ENCODE data around the gene ABCD3.
"Not testable (repeated sequence)": the region's sequence is repeated elsewhere in the genome, so short reads cannot be mapped to it uniquely, and the experiment has no call there.

The ABCD3 gene

GRCh38 chr1:94428441-94428840 lies 10.3 kb downstream of the ABCD3 start:
- DNase-seq (ENCODE audit: insufficient read length, low spot score) (no peak), FAIRE-seq (no peak)
- TF ChIP-seq SPI1 (IDR thresholded peaks at IDR 0.05; ENCODE audit: low read depth, low read length) (no peak), POLR2A (IDR thresholded peaks at IDR 0.05; ENCODE audit: low read depth, low read length) (no peak), TAF1 (IDR thresholded peaks at IDR 0.05; ENCODE audit: low read depth, low read length) (no peak), POLR2AphosphoS5 (IDR thresholded peaks at IDR 0.05; ENCODE audit: low read depth, low read length) (no peak), POU2F2 (IDR thresholded peaks at IDR 0.05; ENCODE audit: low read depth, low read length) (no peak), PAX5 (IDR thresholded peaks at IDR 0.05; ENCODE audit: insufficient read depth, low read length, severe bottlenecking) (no peak)

GRCh38 chr1:94428927-94429528 lies 10.8 kb downstream of the ABCD3 start:
- not testable (repeated sequence) for FAIRE-seq; DNase-seq (ENCODE audit: insufficient read length, low spot score)

GRCh38 chr1:94430066-94430465 lies 11.9 kb downstream of the ABCD3 start:
- DNase-seq (ENCODE audit: insufficient read length, low spot score); FAIRE-seq: not testable (repeated sequence)

- no peak for DNase-seq (ENCODE audit: insufficient read length, low spot score)
- no peak for TF ChIP-seq POU2F2 (IDR thresholded peaks at IDR 0.05; ENCODE audit: low read depth, low read length)
- no peak for TF ChIP-seq PAX5 (IDR thresholded peaks at IDR 0.05; ENCODE audit: insufficient read depth, low read length, severe bottlenecking)
- no peak for TF ChIP-seq SPI1 (IDR thresholded peaks at IDR 0.05; ENCODE audit: low read depth, low read length)
- TF ChIP-seq POLR2A (IDR thresholded peaks at IDR 0.05; ENCODE audit: low read depth, low read length), result no peak
- TF ChIP-seq POLR2AphosphoS5 (IDR thresholded peaks at IDR 0.05; ENCODE audit: low read depth, low read length), result no peak
- no peak for TF ChIP-seq TAF1 (IDR thresholded peaks at IDR 0.05; ENCODE audit: low read depth, low read length)
- no peak for FAIRE-seq
These were observed 15.7 kb downstream of the ABCD3 start for GRCh38 chr1:94433866-94434265.

GRCh38 chr1:94434365-94435045 lies 16.3 kb downstream of the ABCD3 start:
- no peak for FAIRE-seq
- TF ChIP-seq TAF1 (IDR thresholded peaks at IDR 0.05; ENCODE audit: low read depth, low read length), result no peak
- DNase-seq (ENCODE audit: insufficient read length, low spot score), result no peak

- TF ChIP-seq POU2F2 (IDR thresholded peaks at IDR 0.05; ENCODE audit: low read depth, low read length) (no peak), POLR2A (IDR thresholded peaks at IDR 0.05; ENCODE audit: low read depth, low read length) (no peak), TAF1 (IDR thresholded peaks at IDR 0.05; ENCODE audit: low read depth, low read length) (no peak), SPI1 (IDR thresholded peaks at IDR 0.05; ENCODE audit: low read depth, low read length) (no peak), POLR2AphosphoS5 (IDR thresholded peaks at IDR 0.05; ENCODE audit: low read depth, low read length) (no peak), PAX5 (IDR thresholded peaks at IDR 0.05; ENCODE audit: insufficient read depth, low read length, severe bottlenecking) (no peak)
- FAIRE-seq (no peak), DNase-seq (ENCODE audit: insufficient read length, low spot score) (no peak)
These were observed 20.6 kb downstream of the ABCD3 start for GRCh38 chr1:94438692-94439276.

GRCh38 chr1:94440088-94440487 lies 21.9 kb downstream of the ABCD3 start:
- FAIRE-seq, result no peak
- DNase-seq (ENCODE audit: insufficient read length, low spot score), result no peak
- TF ChIP-seq POLR2A (IDR thresholded peaks at IDR 0.05; ENCODE audit: low read depth, low read length), result no peak
- TF ChIP-seq POLR2AphosphoS5 (IDR thresholded peaks at IDR 0.05; ENCODE audit: low read depth, low read length), result no peak
- no peak for TF ChIP-seq SPI1 (IDR thresholded peaks at IDR 0.05; ENCODE audit: low read depth, low read length)

GRCh38 chr1:94443067-94443466 lies 24.9 kb downstream of the ABCD3 start:
- DNase-seq (ENCODE audit: insufficient read length, low spot score); FAIRE-seq: not testable (repeated sequence)

GRCh38 chr1:94444819-94445218 lies 26.6 kb downstream of the ABCD3 start:
- DNase-seq (ENCODE audit: insufficient read length, low spot score), result not testable (repeated sequence)

GRCh38 chr1:94445733-94446132 lies 27.5 kb downstream of the ABCD3 start:
- not testable (repeated sequence) for FAIRE-seq; DNase-seq (ENCODE audit: insufficient read length, low spot score)

More at GRCh38 chr1:94444819-94445218, 26.6 kb downstream of the ABCD3 start:
- FAIRE-seq, result not testable (repeated sequence)

GRCh38 chr1:94446177-94446576 lies 28.0 kb downstream of the ABCD3 start:
- not testable (repeated sequence) for DNase-seq (ENCODE audit: insufficient read length, low spot score); FAIRE-seq

- not testable (repeated sequence) for FAIRE-seq
These were observed 30.6 kb downstream of the ABCD3 start for GRCh38 chr1:94448741-94449140.

More at GRCh38 chr1:94448741-94449140, 30.6 kb downstream of the ABCD3 start:
- not testable (repeated sequence) for DNase-seq (ENCODE audit: insufficient read length, low spot score)

All from GM12891 (cell line).